ENCODE results near the gene GPR176.

The GPR176 gene

GRCh38 chr15:39957481-39957880 is 37.4 kb upstream of the GPR176 start:
- TF ChIP-seq POLR2AphosphoS5 (IDR thresholded peaks at IDR 0.05; ENCODE audit: low read depth, low read length) (no peak), PAX5 (IDR thresholded peaks at IDR 0.05; ENCODE audit: insufficient read depth, low read length, severe bottlenecking) (no peak), SPI1 (IDR thresholded peaks at IDR 0.05; ENCODE audit: low read depth, low read length) (no peak), TAF1 (IDR thresholded peaks at IDR 0.05; ENCODE audit: low read depth, low read length) (no peak), POU2F2 (IDR thresholded peaks at IDR 0.05; ENCODE audit: low read depth, low read length) (no peak), POLR2A (IDR thresholded peaks at IDR 0.05; ENCODE audit: low read depth, low read length) (no peak)
- FAIRE-seq (no peak), DNase-seq (ENCODE audit: insufficient read length, low spot score) (no peak)

- no peak for DNase-seq (ENCODE audit: insufficient read length, low spot score)
- TF ChIP-seq SPI1 (IDR thresholded peaks at IDR 0.05; ENCODE audit: low read depth, low read length) (no peak), POLR2AphosphoS5 (IDR thresholded peaks at IDR 0.05; ENCODE audit: low read depth, low read length) (no peak), POU2F2 (IDR thresholded peaks at IDR 0.05; ENCODE audit: low read depth, low read length) (no peak)
- no peak for FAIRE-seq
These were observed 33.5 kb upstream of the GPR176 start for GRCh38 chr15:39953521-39953920.

GRCh38 chr15:39951561-39951960 is 31.5 kb upstream of the GPR176 start:
- DNase-seq (ENCODE audit: insufficient read length, low spot score) (no peak), FAIRE-seq (no peak)
- TF ChIP-seq POU2F2 (IDR thresholded peaks at IDR 0.05; ENCODE audit: low read depth, low read length) (no peak), TAF1 (IDR thresholded peaks at IDR 0.05; ENCODE audit: low read depth, low read length) (no peak), POLR2A (IDR thresholded peaks at IDR 0.05; ENCODE audit: low read depth, low read length) (no peak), PAX5 (IDR thresholded peaks at IDR 0.05; ENCODE audit: insufficient read depth, low read length, severe bottlenecking) (no peak), POLR2AphosphoS5 (IDR thresholded peaks at IDR 0.05; ENCODE audit: low read depth, low read length) (no peak), SPI1 (IDR thresholded peaks at IDR 0.05; ENCODE audit: low read depth, low read length) (no peak)

GRCh38 chr15:39948817-39949216 is 28.8 kb upstream of the GPR176 start:
- TF ChIP-seq POLR2AphosphoS5 (IDR thresholded peaks at IDR 0.05; ENCODE audit: low read depth, low read length) (no peak), POLR2A (IDR thresholded peaks at IDR 0.05; ENCODE audit: low read depth, low read length) (no peak), PAX5 (IDR thresholded peaks at IDR 0.05; ENCODE audit: insufficient read depth, low read length, severe bottlenecking) (no peak)
- DNase-seq (ENCODE audit: insufficient read length, low spot score) (no peak), FAIRE-seq (no peak)

- no peak for DNase-seq (ENCODE audit: insufficient read length, low spot score)
- no peak for TF ChIP-seq PAX5 (IDR thresholded peaks at IDR 0.05; ENCODE audit: insufficient read depth, low read length, severe bottlenecking)
- no peak for TF ChIP-seq POU2F2 (IDR thresholded peaks at IDR 0.05; ENCODE audit: low read depth, low read length)
- TF ChIP-seq SPI1 (IDR thresholded peaks at IDR 0.05; ENCODE audit: low read depth, low read length) = no peak
- TF ChIP-seq TAF1 (IDR thresholded peaks at IDR 0.05; ENCODE audit: low read depth, low read length) = no peak
- TF ChIP-seq POLR2A (IDR thresholded peaks at IDR 0.05; ENCODE audit: low read depth, low read length) = no peak
- no peak for FAIRE-seq
These were observed 27.5 kb upstream of the GPR176 start for GRCh38 chr15:39947401-39948197.

GRCh38 chr15:39946862-39947261 is 26.8 kb upstream of the GPR176 start:
- FAIRE-seq (no peak), DNase-seq (ENCODE audit: insufficient read length, low spot score) (no peak)

GRCh38 chr15:39944726-39945125 is 24.7 kb upstream of the GPR176 start:
- DNase-seq (ENCODE audit: insufficient read length, low spot score) (no peak), FAIRE-seq (no peak)
- no peak for TF ChIP-seq POLR2A (IDR thresholded peaks at IDR 0.05; ENCODE audit: low read depth, low read length)
- no peak for TF ChIP-seq PAX5 (IDR thresholded peaks at IDR 0.05; ENCODE audit: insufficient read depth, low read length, severe bottlenecking)
- no peak for TF ChIP-seq SPI1 (IDR thresholded peaks at IDR 0.05; ENCODE audit: low read depth, low read length)
- TF ChIP-seq POU2F2 (IDR thresholded peaks at IDR 0.05; ENCODE audit: low read depth, low read length) = no peak
- no peak for TF ChIP-seq POLR2AphosphoS5 (IDR thresholded peaks at IDR 0.05; ENCODE audit: low read depth, low read length)
- no peak for TF ChIP-seq TAF1 (IDR thresholded peaks at IDR 0.05; ENCODE audit: low read depth, low read length)

More at GRCh38 chr15:39946862-39947261, 26.8 kb upstream of the GPR176 start:
- no peak for TF ChIP-seq POLR2AphosphoS5 (IDR thresholded peaks at IDR 0.05; ENCODE audit: low read depth, low read length)
- TF ChIP-seq PAX5 (IDR thresholded peaks at IDR 0.05; ENCODE audit: insufficient read depth, low read length, severe bottlenecking) = no peak
- TF ChIP-seq SPI1 (IDR thresholded peaks at IDR 0.05; ENCODE audit: low read depth, low read length) = no peak
- TF ChIP-seq TAF1 (IDR thresholded peaks at IDR 0.05; ENCODE audit: low read depth, low read length) = no peak
- TF ChIP-seq POLR2A (IDR thresholded peaks at IDR 0.05; ENCODE audit: low read depth, low read length) = no peak
- TF ChIP-seq POU2F2 (IDR thresholded peaks at IDR 0.05; ENCODE audit: low read depth, low read length) = no peak

- DNase-seq (ENCODE audit: insufficient read length, low spot score) (no peak), FAIRE-seq (no peak)
- TF ChIP-seq POU2F2 (IDR thresholded peaks at IDR 0.05; ENCODE audit: low read depth, low read length) (no peak), PAX5 (IDR thresholded peaks at IDR 0.05; ENCODE audit: insufficient read depth, low read length, severe bottlenecking) (no peak), SPI1 (IDR thresholded peaks at IDR 0.05; ENCODE audit: low read depth, low read length) (no peak), POLR2A (IDR thresholded peaks at IDR 0.05; ENCODE audit: low read depth, low read length) (no peak), POLR2AphosphoS5 (IDR thresholded peaks at IDR 0.05; ENCODE audit: low read depth, low read length) (no peak), TAF1 (IDR thresholded peaks at IDR 0.05; ENCODE audit: low read depth, low read length) (no peak)
These were observed 22.7 kb upstream of the GPR176 start for GRCh38 chr15:39942753-39943150.

- TF ChIP-seq POLR2A (IDR thresholded peaks at IDR 0.05; ENCODE audit: low read depth, low read length) (no peak), POU2F2 (IDR thresholded peaks at IDR 0.05; ENCODE audit: low read depth, low read length) (no peak), SPI1 (IDR thresholded peaks at IDR 0.05; ENCODE audit: low read depth, low read length) (no peak), TAF1 (IDR thresholded peaks at IDR 0.05; ENCODE audit: low read depth, low read length) (no peak), POLR2AphosphoS5 (IDR thresholded peaks at IDR 0.05; ENCODE audit: low read depth, low read length) (no peak), PAX5 (IDR thresholded peaks at IDR 0.05; ENCODE audit: insufficient read depth, low read length, severe bottlenecking) (no peak)
- no peak for DNase-seq (ENCODE audit: insufficient read length, low spot score)
- no peak for FAIRE-seq
These were observed 22.2 kb upstream of the GPR176 start for GRCh38 chr15:39942101-39942752.
